Stimulated activated CD4-positive, alpha-beta T cell treated with anti-CD3 and anti-CD28 coated beads, Interleukin-2, amount 100 ng/mL, for 24 hours (primary cell): Measurements from ENCODE around the gene TLR7.

ENCODE experiments used
- DNase-seq, 2 donors: peaks; one replicate each; pipeline ENCODE4 v3.0.0-alpha.2; 2020

The TLR7 gene

DNA sequence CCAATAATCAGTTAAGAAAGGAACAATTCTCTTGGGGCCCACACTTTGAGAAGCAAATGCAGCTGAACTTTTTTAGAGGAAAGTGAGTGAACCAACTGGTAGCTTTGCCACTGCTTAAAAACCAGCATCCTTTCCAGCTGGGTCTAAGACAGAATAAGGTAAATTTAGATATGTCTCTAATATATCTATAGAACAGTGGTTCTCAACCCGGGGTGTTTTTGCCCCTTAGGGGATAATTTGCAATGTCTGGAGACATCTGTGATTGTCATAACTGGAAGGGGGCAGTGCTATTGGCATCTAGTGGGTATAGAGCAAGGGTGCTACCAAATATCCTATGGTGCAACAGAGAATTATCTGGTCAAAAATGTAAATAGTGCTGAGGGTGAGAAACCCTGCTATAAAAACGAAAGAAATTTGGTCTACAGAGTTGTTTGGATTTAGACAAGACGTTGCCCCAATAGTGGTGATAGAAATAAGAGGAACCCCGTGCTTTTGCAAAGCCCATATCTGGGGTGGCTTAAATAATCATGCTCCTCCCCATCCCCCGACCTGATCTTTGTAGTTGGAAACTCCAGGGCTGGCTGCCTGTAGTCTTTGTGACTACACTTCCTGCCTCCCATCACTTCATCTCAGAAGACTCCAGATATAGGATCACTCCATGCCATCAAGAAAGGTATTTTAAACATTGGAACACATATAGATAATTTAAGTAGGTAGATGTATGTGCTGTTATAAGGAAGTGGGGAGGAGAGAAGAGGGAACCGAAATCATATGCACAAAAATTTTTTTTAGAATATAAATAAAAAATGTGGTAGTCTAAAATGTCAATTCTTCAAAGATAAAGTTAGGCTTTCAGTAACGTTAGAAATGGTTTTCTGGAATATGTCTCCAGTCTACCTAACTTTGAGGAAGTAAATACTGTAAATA is at the start of gene TLR7:
TLR7 (plus strand) TSS at position 622 of the 927 bp plus-strand sequence. CDS start 507 bp downstream, outside the sequence.
- no peak for DNase-seq

- DNase-seq = no peak
Measured at GRCh38 chrX:12817528-12817927, 49.3 kb upstream of the TLR7 start.

DNA sequence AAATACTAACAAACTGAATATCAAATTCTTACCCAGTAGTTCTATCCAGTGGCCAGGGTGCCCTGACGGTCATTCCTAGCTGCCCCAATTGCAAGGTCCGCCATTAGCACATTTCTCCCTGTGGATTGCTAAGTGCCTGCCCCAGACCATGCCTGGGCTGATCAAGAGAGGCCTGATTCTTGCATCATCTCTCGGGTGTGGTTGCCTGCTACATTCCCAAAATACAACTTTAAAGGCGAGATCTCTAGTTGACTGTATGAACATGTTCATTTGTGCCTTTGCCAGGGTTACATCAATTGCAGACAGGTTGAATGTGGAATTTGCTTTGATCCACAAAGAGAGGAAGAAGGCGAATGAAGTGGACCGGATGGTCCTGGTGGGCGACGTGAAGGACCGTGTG is 47.6 kb upstream of the TLR7 start:
- no peak for DNase-seq

DNA sequence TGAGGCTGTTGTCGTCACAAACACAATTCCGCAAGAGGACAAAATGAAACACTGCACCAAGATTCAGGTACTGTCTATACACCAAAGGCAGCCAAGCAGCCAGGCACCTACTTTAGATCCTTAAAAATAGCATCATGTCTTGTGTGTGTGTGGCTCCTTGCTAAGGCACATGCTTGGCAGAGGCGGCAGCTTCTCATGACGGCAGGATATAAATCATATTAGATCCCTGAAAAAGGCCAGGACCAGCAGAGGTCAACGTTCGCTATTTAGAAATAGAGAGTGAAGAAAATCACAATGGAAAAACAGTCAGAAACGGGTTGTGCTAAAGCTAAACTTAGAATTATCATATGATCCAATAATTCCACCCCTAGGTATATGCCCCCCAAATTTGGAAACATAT is 46.1 kb upstream of the TLR7 start:
- no peak for DNase-seq

DNA sequence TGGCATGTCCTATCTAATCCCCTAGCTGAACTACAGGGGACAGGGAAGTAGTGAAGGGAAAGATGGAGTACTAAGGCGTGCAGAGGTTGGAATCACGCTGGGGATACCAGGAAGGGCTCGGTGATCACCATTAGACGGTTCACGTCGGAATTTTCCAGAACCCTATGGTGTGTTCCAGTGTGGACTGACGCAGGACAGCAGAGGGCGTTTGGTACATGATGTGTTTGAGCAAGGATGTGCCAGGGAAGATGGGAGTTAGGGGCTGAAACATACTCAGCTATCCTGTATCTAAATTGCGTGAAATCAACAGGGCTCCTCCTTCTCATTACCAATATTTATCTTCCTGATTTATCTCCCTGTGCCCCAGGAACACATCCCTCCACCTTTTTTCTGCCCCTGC is 41.9 kb upstream of the TLR7 start:
- no peak for DNase-seq

DNA sequence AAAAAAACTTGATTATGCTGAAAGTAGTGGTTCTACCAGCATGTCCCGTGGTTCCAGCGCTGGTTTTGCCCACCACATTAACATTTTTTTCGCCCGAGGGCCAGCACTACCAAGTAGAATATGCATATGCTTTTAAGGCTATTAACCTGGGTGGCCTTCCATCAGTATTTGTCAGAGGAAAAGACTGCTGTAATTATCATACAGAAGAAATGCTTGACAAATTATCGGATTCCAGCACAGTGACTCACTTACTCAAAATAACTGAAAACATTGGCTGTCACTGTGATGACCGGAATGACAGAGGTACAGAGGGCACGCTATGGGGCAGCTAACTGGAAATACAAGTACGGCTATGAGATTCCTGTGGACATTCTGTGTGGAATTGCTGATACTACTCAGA is 41.1 kb upstream of the TLR7 start:
- DNase-seq = no peak

DNA sequence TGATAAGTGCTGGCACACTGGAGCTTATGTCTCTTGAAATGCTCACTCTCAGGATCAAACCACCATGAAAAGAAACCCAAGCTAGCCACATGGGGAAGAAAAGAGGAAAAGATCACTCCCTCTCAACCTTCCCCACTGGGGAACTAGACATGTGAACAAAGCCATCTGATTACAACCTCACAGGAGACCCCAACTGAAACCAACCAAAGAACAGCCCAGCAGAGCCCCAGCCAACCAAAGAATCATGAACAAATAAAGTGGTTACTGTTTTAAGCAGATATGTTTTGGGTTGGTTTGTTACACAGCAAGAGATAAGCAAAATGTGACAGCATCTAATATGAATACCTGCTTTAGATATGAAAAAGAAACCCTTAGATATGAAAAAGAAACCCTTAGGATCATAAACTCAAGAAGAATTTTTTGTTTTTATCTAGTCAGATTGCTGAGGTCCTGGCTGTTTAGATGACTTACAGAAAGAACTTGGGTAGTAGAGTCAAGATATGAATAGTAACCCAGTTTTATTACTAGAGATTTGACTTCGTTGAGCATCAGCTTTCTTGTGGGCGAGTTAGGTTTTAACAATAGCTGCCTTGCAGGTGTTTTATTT is 23.7 kb upstream of the TLR7 start:
- no peak for DNase-seq

- no peak for DNase-seq
Measured at GRCh38 chrX:12843668-12844279, 23.1 kb upstream of the TLR7 start.

DNA sequence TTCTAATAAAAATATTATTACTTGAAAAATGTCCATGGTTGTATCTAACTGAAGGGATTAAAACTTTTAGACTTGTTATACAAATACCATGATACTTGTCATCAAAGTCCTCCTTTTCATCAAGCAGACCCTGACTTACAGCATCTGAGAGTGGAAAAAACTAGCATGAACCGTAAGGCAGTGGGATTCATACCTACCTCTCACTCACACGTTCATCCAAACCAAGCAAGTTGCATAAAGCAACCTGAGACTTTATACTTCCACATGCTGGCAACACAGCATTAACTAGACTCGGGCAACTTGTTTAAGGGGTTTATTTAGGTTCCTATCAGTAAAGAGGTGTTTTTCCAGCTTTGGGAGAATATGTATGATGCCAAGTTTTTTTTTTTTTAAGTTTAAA is 22.6 kb upstream of the TLR7 start:
- no peak for DNase-seq

GRCh38 chrX:12865359-12865758 is 1.5 kb upstream of the TLR7 start:
- DNase-seq = no peak

DNA sequence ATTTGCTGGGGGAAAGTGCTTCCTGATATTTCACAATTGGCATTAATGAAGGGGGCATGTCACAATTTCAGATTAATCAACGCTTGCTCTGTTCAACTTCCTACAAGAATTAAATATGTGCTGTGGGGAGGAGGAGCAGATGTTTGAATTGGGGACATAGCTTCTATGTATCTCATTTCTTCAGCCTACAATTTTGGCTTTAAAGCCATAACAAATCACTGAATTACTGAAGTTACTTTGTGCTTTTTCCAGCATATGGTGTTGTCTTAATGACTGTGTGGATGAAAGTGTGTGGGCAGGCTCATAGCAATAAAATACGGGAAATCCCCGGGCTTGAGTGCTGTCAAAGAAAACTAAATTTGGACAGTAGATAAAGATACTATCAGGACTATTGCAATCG is 813 bp downstream of the TLR7 start:
- no peak for DNase-seq

- no peak for DNase-seq
Measured at GRCh38 chrX:12868747-12869146, 1.9 kb downstream of the TLR7 start.

GRCh38 chrX:12871257-12871656 is 4.4 kb downstream of the TLR7 start:
- DNase-seq = no peak

DNA sequence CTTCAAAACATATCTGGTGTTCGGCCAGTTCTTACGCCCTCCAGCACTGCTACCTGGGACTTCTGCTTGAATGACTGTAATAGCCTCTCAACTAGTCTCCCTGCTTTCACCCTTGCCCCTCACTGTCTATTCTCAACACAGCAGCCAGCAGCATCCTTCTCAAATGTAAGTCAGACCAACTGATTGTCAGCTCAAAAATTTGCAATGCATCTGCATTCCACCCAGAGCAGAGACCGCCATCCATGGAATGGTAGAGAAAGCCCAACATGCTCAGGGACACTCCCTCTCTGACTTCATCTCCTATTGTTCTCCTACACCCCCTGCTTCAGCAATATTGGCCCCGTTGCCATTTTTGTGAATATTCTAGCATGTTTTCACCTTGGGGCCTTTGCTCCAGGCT is 5.9 kb downstream of the TLR7 start:
- DNase-seq = no peak

- no peak for DNase-seq
Measured at GRCh38 chrX:12874581-12874980, 7.7 kb downstream of the TLR7 start.

- DNase-seq = no peak
Measured at GRCh38 chrX:12877386-12877785, 10.5 kb downstream of the TLR7 start.

DNA sequence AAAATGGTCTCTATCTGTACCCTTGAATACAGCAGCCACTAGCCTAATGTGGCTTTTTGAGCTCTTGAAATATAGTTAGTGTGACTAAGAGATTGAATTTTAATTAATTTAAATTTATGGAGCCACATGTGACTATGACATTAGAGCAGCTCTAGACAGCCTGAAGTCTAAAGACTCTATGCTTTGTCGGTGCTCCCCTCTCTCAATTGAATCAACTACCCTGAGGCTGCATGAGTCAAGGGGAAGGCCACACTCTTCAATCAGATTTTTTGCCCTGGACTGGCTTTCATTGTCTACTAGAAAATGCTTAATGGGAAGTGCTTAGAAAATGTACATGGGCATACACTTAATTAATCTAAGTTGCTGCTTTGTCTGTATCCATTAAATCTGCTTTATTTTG is 11.7 kb downstream of the TLR7 start:
- DNase-seq = no peak

- no peak for DNase-seq
Measured at GRCh38 chrX:12881914-12882313, 15.0 kb downstream of the TLR7 start.

DNA sequence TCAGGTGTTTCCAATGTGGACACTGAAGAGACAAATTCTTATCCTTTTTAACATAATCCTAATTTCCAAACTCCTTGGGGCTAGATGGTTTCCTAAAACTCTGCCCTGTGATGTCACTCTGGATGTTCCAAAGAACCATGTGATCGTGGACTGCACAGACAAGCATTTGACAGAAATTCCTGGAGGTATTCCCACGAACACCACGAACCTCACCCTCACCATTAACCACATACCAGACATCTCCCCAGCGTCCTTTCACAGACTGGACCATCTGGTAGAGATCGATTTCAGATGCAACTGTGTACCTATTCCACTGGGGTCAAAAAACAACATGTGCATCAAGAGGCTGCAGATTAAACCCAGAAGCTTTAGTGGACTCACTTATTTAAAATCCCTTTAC is 18.6 kb downstream of the TLR7 start:
- no peak for DNase-seq

DNA sequence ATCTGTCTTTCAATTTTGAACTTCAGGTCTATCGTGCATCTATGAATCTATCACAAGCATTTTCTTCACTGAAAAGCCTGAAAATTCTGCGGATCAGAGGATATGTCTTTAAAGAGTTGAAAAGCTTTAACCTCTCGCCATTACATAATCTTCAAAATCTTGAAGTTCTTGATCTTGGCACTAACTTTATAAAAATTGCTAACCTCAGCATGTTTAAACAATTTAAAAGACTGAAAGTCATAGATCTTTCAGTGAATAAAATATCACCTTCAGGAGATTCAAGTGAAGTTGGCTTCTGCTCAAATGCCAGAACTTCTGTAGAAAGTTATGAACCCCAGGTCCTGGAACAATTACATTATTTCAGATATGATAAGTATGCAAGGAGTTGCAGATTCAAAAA is 19.7 kb downstream of the TLR7 start:
- no peak for DNase-seq

GRCh38 chrX:12887141-12887540 is 20.3 kb downstream of the TLR7 start:
- DNase-seq = no peak

GRCh38 chrX:12887767-12888166 is 20.9 kb downstream of the TLR7 start:
- no peak for DNase-seq

DNA sequence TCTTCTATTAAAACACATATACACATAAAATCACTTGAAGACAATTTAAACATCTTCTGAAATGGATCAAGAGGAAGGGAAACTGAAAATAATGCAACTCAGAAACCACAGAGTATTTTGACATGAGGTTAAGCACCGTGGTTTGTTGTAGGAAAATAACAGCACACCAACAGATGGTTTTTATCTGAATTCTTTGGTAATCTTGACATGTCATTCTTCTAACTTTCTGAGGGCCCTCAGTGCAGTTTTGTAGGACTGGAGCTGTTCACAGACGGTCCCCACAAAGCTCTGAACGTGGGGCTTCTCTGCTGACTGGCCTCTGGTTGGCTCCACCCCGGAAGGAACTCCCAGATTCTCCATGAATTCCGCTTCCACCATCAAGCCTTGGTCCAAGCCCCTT is 23.6 kb downstream of the TLR7 start:
- no peak for DNase-seq

DNA sequence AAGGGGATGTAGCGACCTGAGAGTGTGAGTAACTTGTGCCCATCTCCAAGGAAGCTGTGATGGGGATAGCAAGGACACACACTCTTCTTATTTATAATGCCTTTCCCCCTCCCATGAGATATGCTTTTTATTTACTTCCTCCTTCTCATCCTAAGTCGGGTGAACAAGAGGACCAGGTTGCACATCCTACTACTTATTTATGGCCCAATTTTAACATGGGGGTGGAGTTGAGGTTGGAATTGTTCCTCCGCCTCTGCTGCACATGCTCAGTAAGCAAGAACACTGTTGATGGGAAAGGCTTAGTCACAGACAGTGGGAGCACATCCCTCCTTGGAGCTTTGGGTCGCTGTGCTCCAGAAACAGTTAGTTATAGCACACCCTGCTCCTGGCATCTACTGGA is 24.3 kb downstream of the TLR7 start:
- no peak for DNase-seq
